Amniotic epithelial cell (primary cell): ENCODE results near the gene CREG1.
A peak's percentile ranks its signal among the peaks of the same experiment; 100 is the strongest.

Experiments
- DNase-seq: peaks from one replicate; pipeline ENCODE4 v3.0.0-alpha.2; 2010; ENCODE audit warnings: low read depth

Gene CREG1

DNA sequence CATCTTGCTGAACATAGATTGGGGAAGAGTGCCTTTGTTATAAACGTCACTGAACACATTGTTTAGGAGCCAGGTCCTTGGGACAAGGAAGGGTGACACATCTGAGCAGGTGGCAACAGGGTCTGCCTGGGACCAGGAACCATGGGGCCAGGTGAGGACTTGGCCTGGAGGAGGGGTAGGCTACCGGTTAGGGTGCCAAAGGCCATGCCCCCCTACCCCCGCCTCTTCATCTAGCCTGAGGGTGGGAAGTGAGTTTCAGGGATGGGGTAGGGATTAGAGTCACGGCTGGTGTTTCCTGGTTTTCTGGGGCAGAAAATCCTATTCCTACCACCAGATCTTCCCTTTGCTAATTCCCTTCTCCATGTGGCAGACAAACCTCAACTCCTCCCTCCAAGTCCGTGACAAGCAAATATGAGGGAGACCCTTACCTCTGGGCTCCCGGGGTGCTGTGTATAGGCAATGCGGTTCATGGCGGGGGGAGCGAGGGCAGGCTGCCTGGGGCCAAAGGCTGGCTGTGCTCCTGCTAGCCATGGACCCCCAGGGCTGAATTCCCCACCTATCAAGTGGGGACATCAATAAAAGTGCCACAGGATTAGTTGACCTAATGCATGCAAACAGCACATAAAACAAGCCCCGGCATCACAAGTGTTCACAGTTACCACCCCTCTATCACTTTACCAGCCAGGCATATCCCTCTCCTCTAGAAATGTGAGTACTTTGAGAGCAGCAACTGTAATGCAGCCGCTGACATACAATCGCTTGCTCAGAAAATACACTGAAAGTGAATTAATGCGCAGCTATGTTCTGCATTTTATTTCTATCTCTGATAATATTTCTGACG, 49.7 kb downstream of the CREG1 start:
- DNase-seq = no peak

DNA sequence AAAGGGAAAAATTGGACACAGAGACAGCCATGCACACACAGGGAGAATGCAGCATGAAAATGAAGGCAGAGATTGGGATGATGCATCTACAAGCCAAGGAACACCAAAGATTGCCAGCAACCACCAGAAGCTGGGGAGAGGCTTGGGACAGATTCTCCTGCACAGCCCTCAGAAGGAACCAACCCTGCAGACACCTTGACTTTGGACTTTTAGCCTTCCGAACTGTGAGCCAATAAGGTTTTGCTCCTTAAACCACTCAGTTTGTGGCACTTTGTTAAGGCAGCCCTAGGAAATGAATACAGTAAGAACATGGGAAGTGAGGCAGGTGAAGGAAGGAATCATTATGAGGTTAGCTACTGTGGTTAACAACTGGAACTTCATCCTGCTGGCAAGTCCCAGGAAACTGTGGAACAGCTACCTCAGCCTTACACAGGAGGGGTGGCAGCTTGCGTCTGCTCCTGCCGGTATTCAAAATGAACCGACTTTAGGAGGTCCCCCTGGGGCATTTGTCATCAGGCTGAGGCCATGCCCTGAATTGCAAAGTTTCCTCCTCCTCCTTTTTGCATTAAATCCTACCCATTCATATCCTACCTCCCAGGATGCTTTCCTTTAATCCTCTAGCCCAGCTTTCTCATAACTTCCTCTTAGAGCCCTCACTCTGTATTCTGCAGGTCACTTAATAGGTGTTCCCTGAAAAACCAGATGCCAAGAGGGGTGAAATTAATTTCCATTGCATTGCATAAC, 50.7 kb downstream of the CREG1 start:
- no peak for DNase-seq

DNA sequence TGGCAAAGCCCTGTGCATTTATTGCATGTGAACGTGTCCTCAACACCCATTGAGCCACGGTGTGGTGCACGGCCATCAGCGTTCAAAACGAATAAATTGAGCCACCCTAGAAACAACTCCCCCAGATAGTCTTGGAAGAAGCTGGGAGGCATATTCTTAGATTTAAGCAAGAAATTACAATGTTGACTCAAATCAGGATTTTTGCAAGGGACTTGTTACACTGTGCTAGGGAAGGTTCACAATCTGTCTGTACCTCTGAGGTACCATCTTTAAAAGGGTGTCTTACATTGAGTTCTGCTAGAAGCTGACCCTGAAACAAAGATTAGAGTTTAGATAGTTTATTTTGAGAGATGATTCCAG, 51.4 kb downstream of the CREG1 start:
- no peak for DNase-seq

DNA sequence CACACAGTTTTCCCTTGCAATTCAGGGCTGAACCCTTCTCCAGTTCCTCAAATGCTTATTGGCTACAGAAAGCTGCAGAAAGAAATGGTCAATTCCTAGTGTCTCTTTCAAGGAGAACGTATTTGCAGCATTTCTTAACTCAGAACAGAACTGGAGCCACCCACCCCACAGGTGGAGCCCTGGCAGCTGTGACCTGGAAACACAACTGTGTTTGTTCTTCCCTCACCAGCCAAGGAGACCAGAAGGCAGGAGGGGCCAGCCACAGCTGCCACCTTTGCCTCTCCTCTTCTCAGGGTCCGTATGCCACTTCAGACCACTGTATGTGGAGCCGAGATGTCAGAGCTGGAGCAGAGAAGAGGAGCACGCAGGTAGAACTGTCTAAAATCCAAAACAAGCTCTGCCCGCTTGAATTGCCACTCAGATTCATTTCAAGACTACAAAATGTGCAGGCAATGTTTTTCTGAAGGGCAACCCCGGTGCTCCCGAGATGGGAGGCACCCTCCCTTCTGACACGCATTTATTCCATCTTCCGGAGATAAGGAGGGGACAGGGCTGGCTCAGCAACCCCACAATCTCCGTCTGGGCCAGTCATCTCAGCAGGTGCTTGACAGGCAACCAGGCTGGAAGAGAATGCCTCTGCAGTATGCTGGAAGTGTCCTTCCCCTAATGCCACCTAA, 51.9 kb downstream of the CREG1 start:
- no peak for DNase-seq

DNA sequence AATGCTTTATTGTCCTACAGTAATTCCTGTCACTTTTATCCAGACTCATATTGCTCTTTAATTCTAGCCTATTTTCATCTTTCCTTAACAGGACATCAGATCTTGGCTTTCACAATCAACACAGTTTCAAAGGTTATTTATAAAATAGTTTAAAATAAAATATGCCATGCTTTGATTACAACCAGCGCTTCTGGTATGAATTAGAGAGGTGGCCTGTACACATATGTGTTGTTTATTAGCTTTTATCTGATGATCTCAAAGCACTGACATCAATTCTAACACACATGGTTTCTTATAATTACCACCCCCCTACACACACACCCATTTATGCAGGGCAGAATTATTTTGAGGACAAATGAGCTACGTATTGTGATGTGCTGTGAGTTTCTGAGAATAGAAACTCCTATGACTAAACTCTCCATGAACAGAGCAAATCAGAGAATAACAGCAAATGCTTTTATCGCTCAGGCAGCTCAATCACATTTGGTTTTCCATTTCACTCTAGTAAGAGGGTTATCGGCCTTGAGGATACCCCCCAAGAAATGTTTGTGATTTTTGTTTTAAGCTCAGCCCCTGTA, 53.2 kb downstream of the CREG1 start:
- DNase-seq = no peak

DNA sequence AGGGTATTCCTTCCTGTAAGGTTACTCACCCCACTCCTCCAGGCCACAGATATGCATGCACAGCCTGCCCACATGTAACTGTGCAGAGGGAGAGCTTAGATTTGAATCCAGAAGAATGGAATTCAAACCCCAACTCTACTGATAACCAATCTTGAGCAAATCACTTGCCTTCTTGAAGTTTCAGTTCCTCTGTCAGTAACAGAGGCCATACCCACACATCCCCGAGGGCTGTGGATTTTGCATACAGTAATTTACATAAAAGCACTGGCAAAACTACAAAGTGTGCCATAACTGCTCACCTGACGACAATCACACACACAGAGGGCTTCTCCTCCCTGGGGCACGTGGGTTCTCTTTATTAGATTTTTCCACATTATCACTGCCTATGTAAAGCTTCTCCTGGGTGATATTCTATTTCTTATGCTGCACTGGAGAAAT, 53.9 kb downstream of the CREG1 start:
- DNase-seq = peak; percentile 21

DNA sequence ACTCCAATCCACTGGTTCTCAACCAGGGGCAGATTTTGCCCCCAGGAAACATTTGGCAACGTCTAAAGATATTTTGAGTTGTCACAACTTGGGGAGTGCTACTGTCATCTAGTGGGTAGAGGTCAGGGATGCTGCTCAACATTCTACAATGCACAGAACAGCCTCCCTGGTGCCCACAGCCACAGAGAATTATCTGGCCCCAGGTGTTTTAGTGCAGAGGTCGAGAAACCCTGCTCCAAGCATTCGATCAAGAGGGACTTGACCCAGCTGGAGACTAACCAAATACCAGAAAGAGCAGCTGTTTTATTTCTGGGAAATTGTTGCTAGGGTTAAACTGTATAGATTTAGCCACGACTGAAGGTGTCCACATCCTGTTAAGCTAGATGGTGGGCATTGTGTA, 54.5 kb downstream of the CREG1 start:
- no peak for DNase-seq

DNA sequence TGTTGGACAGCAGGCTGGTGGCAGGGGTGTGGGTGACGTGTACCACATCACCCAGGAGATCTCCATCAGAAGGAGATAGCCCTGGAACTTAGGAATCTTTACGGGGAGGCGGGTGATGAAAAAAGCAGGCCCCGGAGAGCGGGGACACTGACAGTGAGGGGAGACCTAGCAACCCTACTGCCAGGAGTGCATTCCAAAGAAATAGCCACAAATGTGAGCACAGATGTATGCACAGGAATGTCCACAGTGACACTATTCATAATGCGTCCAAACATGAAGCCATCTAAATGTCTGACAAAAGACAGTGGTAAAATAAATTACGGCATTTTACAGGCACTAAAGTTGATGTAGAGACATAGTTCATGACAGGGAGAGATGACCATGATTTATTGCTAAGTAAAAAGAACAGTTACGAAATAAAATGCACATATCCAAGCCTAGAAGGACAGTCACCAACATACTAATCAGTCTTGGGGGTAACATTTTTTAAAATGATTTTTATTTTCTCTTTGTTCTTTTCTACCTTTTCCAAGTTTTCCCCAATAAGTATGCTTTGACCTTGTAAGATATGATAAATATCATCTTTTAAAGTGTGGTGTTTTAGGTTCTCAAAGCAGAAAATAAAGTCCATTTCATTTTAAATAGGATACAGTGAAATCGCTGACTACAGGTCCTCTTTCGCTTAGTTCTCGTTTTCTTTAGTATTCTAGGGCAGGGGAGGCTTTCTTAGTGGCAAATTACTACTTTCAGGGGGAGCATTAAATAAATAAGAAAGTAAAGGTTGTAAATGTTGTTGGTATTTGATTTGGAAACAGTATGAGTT, 56.6 kb downstream of the CREG1 start:
- DNase-seq = no peak

DNA sequence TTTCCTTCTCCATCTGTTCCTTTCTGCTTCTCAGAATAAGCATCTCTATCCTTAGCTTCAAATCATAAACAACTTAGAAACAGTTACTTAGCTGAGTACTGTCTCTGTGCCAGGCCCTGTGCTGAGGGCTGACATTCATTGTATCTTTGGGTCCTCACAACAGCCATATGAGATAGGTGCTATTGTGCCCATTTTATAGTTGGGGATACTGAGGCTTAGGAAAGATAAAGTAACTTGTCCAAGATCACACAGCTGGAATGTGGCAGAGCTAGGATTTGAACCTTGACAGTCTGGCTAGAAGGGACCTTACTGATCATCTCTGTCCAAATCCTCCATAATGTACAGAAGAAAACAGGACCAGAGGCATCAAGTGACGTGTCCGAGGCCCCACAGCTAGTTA, 60.2 kb downstream of the CREG1 start:
- no peak for DNase-seq

DNA sequence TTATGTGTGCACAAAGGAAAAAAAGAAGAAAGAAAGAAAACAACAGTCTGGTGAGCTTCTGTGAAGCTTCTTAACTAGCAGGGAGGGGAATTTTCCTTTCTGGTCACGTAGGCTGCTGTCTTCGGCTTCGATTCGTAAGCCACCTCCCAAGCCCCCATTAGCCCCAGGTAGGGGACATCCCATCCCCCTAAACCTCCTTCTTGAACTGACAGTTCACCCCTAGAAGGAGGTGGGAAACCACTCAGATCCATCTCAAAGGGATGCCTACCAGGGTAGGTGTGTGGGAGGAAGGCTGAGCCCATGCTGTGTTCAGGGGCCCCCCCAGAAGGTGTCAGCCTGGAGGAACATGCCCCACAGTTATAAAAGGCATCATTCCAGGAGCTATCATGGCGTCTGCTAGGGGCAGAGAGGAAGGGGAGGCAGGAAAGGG, 61.1 kb downstream of the CREG1 start:
- DNase-seq = no peak

DNA sequence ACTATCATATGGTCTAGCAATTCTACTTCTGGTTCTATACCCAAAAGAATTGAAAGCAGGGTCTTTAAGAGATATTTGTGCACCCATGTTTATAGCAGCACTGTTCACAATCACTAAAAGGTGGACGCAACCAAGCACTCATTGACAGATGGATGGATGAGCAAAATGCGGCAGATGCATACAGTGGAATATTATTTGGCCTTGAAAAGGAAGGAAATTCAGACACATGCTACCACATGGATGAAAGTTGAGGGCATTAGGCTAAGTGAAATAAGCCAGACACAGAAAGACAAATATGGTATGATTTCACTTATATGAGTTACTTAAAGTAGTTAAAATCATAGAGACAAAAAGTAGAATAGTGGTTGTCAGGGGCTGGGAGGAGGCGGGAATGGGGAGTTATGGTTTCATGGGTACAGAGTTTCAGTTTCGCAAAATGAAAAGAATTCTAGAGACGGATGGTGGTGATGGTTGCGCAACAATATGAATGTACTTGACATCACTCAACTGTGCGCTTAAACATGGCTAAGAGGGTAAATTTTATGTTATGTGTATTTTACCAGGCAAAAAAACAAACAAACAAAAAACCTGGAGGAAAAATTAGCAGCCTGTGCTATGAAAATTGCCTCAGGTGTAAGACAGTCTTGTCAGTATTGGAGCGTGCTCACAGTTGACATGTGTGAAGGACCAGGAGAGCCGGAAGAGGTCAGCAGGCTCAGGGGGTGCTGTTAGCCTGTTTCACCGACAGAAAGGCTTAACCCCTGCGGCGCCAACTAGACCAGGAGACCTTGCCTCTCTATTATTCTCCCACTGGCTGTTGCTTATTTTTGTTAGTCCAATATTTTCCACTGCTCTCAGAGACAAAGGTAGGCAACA, 61.7 kb downstream of the CREG1 start:
- DNase-seq = peak; percentile 15
